Stimulated activated naive CD8-positive, alpha-beta T cell treated with anti-CD3 and anti-CD28 coated beads, Interleukin-15, Interleukin-2, amounts not matched to agents 100 ng/mL and 50 ng/mL, for 24 hours (primary cell): ENCODE results near the gene APEX1.
"Not testable (repeated sequence)": the region's sequence is repeated elsewhere in the genome, so short reads cannot be mapped to it uniquely, and the experiment has no call there.

Source experiments
- H3K27ac Mint-ChIP-seq: one replicate; pipeline ENCODE4 v1.8.0; 2021; ENCODE audit warnings: mild to moderate bottlenecking, mixed read lengths
- H3K27me3 Mint-ChIP-seq: one replicate; pipeline ENCODE4 v1.8.0; 2021; ENCODE audit warnings: mixed read lengths
- H3K36me3 Mint-ChIP-seq: one replicate; pipeline ENCODE4 v1.8.0; 2021; ENCODE audit warnings: low read depth, mixed read lengths
- H3K4me1 Mint-ChIP-seq: one replicate; pipeline ENCODE4 v1.8.0; 2021; ENCODE audit warnings: low read depth, mixed read lengths
- H3K4me3 Mint-ChIP-seq: one replicate; pipeline ENCODE4 v1.8.0; 2021; ENCODE audit warnings: mild to moderate bottlenecking, mixed read lengths
- H3K9me3 Mint-ChIP-seq: one replicate; pipeline ENCODE4 v1.8.0; 2021; ENCODE audit warnings: mixed read lengths

APEX1 gene

DNA sequence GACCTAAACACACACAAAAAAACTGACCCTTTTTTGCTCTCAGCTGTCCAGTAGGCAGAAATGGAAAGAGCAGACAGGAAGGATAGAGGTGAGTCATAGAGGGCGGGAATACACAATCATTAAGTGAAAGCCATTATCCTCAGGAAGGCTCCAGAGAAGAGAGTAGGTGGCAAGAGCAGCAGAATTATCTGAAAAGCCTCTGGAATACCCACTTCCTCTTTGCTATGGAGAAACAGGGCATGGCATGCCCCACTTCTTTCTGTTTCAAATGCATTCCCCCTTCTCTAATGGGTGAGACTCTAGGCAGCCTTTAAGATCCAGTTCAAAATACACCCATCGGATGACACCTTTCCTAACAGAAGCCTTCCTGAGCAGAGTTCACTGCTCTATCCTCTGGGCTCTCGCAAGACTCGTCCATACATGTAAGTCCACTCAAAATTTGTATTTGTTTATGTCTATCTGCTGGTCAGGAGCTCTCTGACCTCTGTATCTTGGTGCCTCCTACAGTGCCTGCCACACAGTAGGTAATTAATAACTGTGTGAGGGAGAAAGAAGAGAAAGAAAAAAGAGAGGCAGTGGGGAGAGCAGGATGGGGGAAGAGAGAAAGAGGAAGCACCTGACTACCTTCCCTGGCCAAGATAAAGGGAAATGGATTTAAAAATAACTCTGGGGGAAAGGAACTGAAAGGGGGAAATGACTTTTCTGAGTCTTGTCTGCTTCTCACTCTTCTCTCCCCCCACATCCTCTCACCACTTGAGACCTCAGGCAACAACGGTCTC lies 27.6 kb upstream of the APEX1 start:
- Mint-ChIP-seq H3K9me3 (no peaks in the 10 kb centered on the region), H3K4me1 (peaks cover 46% of the 10 kb centered on the region), H3K27ac (peak overlapping the region; percentile 94), H3K4me3 (peak overlapping the region; percentile 81), H3K27me3 (no peaks in the 10 kb centered on the region), H3K36me3 (no peaks in the 10 kb centered on the region)

DNA sequence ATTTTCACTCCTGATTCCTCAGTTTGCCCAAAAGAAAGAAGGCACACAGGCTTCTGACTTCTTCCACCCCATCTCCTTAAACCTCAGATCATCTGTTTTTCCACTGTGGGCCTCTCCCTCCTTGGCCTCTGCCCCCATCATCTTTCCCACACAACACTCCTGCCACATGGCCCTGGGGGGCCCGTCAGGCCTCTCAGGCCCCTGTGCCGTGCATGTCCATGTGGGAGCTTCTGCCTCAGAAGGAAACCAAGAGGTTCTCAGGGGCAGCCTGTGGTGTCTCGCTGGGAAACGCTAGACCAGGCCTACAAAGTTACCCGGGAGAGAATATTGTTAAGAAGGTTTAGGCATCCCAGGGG lies 27.0 kb upstream of the APEX1 start:
- Mint-ChIP-seq H3K9me3 (no peaks in the 10 kb centered on the region), H3K4me1 (peaks cover 46% of the 10 kb centered on the region), H3K36me3 (no peaks in the 10 kb centered on the region), H3K27ac (peak overlapping the region; percentile 94), H3K4me3 (peak overlapping the region; percentile 81), H3K27me3 (no peaks in the 10 kb centered on the region)

DNA sequence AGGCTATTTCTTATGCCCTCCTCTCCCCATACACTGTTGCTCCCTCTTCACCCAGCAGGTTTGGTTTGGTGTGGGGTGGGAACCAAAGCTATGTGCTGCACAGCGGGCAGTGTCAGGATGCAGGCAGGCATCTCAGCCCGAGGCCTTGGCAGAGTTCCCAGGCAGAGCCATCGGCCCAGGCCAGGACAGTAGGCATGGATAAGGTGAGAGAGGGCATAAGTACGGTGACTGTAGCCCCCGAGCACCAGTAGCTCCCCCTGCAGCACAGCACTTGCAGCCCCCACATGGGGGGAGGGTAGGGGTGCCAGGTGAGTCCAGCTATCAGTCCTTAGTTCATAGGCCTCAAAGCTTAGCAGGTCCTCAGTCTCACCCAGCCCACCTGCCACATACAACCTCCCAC lies 26.2 kb upstream of the APEX1 start:
- Mint-ChIP-seq H3K4me1 (peaks cover 46% of the 10 kb centered on the region), H3K9me3 (no peaks in the 10 kb centered on the region), H3K27ac (peak overlapping the region; percentile 94), H3K4me3 (peak overlapping the region; percentile 81), H3K27me3 (no peaks in the 10 kb centered on the region), H3K36me3 (no peaks in the 10 kb centered on the region)

DNA sequence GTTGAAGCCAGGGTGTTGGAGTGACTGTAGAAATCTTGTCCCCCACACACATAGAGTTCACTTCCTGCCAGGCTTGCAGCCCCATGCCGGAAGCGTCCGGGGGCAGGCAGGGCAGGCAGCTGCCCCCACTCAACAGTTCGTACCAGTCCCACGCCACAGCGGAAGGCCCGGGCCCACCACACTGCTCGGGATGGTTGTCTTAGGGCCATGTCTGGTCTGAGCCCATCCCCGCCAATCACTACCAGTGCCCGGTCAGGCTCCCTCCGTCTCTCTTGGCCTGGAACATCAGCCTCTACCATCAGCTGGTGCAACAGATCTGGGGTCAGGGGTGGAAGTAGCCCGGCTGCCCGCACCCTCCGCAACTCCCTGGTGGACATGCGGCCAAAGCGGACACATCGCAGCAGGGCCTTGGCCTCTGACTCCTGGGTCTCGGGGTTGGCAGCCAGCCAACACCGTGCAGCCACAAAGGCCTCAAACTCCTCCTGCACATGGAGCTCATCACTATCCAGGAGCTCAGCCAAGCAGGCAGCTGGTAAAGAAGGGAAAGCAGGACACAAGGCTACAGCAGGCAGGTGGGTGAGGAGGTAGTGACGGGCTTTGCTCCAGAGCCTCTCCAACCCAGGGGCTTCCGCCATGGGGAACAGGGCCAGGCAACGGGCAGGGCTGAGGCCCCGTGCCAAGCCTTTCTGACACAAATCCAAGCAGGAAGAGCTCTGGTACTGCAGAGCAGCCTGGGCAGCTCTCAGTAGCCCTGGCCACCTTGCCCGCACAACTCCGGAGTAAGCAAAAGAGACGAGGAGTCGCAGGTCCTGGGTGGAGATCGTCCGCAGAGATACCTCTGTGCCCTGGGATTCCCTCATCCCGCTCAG lies 25.0 kb upstream of the APEX1 start:
- Mint-ChIP-seq H3K4me3 (no peak overlapping the region), H3K27me3 (no peaks in the 10 kb centered on the region), H3K27ac (no peak overlapping the region), H3K9me3 (no peaks in the 10 kb centered on the region), H3K4me1 (peaks cover 42% of the 10 kb centered on the region), H3K36me3 (no peaks in the 10 kb centered on the region)

DNA sequence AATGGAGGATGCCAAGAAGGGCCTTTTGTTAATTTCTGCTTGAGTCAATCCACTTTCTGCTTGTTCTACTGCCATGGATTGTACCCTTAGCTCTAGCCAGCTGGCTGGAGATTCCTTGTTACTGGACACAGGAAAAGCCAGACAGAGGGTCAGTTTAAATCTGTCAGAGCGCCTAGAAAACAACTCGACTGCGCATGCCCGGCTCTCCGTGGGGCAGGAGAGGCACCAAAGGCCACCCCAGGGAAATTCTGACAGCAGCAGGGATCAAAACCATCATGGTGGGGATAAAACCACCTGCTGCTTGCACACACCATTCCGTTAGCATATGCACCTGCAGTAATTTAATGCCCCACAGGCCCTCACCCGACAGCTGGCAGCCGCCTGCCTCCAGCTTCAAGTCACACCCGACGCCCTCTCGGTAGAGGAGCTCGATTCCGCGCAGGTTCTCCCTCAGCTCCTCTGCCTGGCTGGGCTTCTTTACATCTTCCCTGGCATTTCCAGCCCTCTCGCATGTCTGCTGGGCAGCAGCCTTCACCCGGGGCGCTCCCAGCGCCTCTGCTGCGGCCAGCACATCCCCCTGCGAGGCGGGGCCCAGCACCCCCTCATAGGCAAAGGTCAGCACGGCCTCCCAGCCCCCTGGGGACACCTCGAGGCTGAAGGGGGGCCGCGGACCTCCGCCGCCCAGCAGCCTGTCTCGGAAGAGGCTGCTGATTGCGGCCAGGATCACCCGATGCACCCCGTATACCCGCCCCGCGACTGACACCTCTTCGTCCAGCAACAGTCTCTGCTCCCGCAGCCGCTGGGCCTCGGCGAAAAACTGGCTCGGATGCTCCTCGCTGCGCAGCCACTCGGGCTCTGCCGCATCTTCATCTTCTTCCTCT lies 20.1 kb upstream of the APEX1 start:
- no peak overlapping the region for H3K4me3 Mint-ChIP-seq
- H3K27me3 Mint-ChIP-seq: no peaks in the 10 kb centered on the region
- H3K27ac Mint-ChIP-seq: no peak overlapping the region
- H3K9me3 Mint-ChIP-seq: no peaks in the 10 kb centered on the region
- H3K36me3 Mint-ChIP-seq: no peaks in the 10 kb centered on the region
- H3K4me1 Mint-ChIP-seq: peaks cover 13% of the 10 kb centered on the region

DNA sequence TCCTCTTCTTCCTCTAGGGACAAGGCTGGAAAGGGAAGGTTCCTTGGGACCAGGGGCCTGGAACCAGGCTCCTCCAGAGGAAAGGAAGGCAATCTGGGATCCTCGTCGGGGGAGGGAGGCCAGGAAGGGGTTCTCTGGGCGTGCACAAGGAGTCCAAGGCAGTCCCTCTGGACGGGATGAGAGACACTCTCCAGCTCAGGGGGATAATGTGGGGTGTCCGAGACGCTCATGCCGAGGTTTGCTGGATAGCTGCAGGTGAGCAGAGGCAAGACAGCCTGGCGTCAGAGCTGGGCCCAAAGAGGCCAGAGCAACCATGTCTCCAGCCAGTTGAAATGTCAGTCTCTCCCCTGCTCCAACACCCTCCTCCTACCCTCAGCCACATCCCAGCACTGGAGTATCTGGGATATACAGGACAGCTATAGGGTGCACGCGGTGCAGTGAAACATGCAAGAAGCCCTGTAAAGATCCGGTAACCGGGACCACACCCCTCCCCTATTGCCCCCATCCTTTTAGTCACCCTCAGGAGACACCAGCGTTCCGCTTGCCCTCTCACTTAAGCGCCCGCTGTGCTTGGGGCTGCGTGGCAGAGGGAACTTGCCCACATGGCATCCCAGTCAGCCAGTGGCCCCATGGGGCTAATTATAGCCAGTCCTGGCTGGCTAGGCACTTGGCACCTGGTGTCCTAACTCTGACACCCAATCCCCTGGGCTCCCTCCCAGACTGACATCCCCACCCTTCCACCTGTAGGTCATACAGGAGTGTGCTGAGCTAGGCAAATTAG lies 19.3 kb upstream of the APEX1 start, which contains the start of gene KLHL33:
TSS of gene KLHL33 (minus strand) at position 585 of the 781 bp plus-strand sequence. CDS start at position 230, 355 bp downstream.
- Mint-ChIP-seq H3K27me3 (no peaks in the 10 kb centered on the region), H3K36me3 (no peaks in the 10 kb centered on the region), H3K4me1 (peaks cover 19% of the 10 kb centered on the region), H3K4me3 (no peak within 1 kb of the TSS), H3K9me3 (no peaks in the 10 kb centered on the region), H3K27ac (no peak within 1 kb of the TSS)

DNA sequence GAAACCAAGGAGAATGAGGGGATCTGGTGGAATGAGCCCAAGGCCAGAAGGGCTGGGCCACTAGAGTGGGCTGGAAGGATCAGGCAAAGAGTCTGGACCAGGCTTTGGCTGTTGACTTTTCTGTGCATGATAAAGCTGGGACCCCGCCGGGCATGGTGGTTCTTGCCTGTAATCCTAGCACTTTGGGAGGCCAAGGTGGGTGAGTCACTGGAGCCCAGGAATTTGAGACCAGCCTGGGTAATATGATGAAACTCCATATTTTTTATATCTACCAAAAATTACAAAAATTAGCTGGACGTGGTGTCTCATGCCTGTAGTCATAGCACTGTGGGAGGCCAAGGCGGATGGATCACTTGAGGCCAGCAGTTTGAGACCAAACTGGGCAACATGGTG lies 18.7 kb upstream of the APEX1 start:
- no peaks in the 10 kb centered on the region for H3K9me3 Mint-ChIP-seq
- H3K27ac Mint-ChIP-seq: no peak overlapping the region
- no peak overlapping the region for H3K4me3 Mint-ChIP-seq
- H3K27me3 Mint-ChIP-seq: no peaks in the 10 kb centered on the region
- no peaks in the 10 kb centered on the region for H3K36me3 Mint-ChIP-seq
- H3K4me1 Mint-ChIP-seq: peaks cover 25% of the 10 kb centered on the region

DNA sequence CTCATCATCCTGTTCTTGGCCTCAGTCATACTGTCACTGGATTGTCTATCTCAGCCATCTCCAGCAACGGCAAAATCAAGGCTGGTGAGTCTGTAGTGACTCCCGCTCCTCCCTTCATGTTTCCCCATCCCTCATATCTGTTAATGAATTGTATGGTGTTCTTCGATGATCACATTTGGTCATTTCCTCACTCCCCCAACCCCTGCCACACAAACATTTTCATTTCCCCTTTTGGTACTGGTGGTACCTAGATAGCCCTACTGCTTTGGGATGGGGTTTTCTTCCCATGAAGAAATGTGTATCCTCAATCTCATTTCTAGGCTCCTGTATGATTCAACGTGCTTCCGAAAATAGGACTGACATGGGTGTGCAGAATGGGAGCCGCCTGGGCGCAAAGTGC lies 16.4 kb upstream of the APEX1 start:
- Mint-ChIP-seq H3K9me3 (no peaks in the 10 kb centered on the region), H3K27ac (no peak overlapping the region), H3K36me3 (peaks cover 8% of the 10 kb centered on the region), H3K4me1 (peaks cover 32% of the 10 kb centered on the region), H3K27me3 (no peaks in the 10 kb centered on the region), H3K4me3 (no peak overlapping the region)

DNA sequence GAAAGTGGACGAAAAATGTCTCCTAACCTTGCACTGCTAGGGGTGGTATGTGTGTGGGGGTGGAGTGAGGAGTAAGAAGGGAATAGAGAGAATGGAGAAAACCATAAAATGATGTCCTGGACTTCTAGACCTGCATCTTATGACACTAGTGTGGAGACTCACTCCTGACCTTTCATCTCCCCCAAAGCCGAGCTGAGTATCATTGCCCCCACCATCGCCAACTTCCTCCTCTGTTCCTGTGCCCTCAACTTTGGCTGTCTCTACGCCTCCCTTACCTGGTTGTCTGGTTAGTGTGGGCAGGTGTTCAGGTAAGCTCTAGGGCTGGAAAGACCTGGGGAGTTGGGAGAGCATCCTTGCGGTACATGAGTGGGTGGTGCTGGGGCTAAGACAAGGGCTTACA lies 14.6 kb upstream of the APEX1 start:
- H3K9me3 Mint-ChIP-seq: no peaks in the 10 kb centered on the region
- H3K4me1 Mint-ChIP-seq: peaks cover 32% of the 10 kb centered on the region
- H3K4me3 Mint-ChIP-seq: peak overlapping the region; percentile 36
- peaks cover 8% of the 10 kb centered on the region for H3K36me3 Mint-ChIP-seq
- no peaks in the 10 kb centered on the region for H3K27me3 Mint-ChIP-seq
- H3K27ac Mint-ChIP-seq: peak overlapping the region; percentile 81

DNA sequence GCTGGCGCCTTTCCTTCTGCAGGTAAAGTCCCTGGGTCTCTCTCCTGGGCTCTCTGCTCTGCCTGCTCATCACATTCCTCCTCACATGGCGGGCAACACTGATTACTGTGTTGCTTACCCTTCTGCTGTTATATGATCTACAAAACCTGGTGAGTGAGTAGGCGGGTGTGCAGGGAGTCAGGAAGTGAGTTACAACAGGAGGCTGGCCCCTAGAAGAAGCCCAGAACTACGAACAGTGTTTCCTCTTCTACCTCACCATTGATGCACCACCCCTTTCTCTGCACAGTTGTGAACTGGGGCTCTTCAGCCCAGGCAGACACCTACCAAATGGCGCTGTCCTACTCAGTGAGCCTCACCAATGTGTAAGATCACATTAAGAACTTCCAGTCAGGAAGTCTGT lies 14.1 kb upstream of the APEX1 start:
- H3K4me1 Mint-ChIP-seq: peaks cover 32% of the 10 kb centered on the region
- peaks cover 8% of the 10 kb centered on the region for H3K36me3 Mint-ChIP-seq
- peak overlapping the region; percentile 81 for H3K27ac Mint-ChIP-seq
- H3K9me3 Mint-ChIP-seq: no peaks in the 10 kb centered on the region
- peak overlapping the region; percentile 36 for H3K4me3 Mint-ChIP-seq
- H3K27me3 Mint-ChIP-seq: no peaks in the 10 kb centered on the region

DNA sequence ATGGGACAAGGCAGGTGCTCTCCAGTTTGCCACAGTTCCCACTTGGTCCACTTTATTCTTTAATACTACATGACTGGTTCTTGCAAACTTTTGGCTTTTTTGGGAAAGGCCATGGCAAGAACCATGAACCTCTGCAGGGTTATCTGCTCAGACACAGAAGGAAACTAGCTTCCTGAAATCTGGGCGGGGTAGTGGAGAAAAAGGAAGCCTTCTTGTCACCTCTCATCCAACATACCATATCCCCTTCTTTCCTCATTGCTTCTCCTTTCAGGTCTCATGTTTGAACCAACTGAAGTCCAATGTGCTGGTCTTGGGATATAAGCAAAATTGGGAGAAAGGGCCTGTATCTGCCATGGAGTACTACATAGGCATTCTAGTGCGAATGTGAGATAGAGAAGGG lies 13.6 kb upstream of the APEX1 start:
- Mint-ChIP-seq H3K4me3 (no peak overlapping the region), H3K36me3 (peaks cover 8% of the 10 kb centered on the region), H3K4me1 (peaks cover 32% of the 10 kb centered on the region), H3K27me3 (no peaks in the 10 kb centered on the region), H3K27ac (no peak overlapping the region), H3K9me3 (no peaks in the 10 kb centered on the region)

DNA sequence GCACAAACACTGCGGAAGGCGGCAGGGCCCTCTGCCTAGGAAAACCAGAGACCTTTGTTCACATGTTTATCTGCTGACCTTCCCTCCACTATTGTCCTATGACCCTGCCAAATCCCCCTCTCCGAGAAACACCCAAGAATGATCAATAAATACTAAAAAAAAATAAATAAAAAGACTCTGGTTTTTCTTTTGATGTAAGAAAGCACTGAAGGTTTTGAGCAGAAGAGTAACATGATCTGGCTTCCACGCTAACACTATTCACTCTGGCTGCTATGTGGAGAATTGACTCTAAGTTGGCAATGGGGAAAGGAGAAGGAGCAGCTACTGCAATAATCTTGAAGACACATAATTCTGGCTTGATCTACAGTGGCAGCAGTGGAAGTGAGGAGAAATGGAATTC lies 11.4 kb upstream of the APEX1 start:
- not testable (repeated sequence) for H3K27ac Mint-ChIP-seq, H3K9me3 Mint-ChIP-seq, H3K4me3 Mint-ChIP-seq, H3K27me3 Mint-ChIP-seq
- Mint-ChIP-seq H3K4me1 (peaks cover 26% of the 10 kb centered on the region), H3K36me3 (peaks cover 30% of the 10 kb centered on the region)

DNA sequence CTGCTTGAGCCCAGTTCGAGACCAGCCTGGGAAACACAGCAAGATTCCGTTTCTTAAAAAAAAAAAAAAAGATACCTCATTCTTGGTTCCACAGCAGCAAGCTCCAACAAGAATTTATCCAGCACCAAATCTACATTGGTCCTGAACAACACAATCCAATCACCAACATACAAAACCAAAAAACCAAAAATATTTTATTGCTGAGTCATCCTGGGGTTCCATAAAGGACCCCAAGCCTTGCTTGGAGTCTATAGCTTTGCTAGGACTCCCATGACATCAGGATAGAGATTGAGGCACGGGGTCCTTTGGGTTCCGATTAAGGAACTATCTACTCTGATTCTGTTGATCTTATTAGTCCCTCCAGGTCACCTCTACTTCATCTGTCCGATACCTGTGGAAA lies 8.1 kb upstream of the APEX1 start:
- H3K36me3 Mint-ChIP-seq: peaks cover 55% of the 10 kb centered on the region
- H3K27ac Mint-ChIP-seq: peak overlapping the region; percentile 42

DNA sequence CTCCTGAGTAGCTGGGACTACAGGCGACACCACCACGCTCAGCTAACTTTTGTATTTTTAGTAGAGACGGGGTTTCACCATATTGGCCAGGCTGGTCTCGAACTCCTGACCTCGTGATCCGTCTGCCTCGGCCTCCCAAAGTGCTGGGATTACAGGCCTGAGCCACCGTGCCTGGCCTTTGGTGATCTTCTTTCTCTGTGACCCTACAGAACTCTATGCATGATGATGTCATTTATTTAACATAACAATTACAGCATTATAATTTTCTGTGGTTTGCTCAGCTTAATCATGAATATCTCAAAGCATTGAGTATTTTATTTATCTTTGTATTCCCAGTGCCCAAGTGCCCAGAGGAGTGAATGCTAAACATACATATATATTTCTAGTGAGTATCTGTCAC lies 2.2 kb upstream of the APEX1 start:
- Mint-ChIP-seq H3K36me3 (peaks cover 44% of the 10 kb centered on the region), H3K4me1 (peaks cover 14% of the 10 kb centered on the region), H3K4me3 (peak overlapping the region; percentile 59)
- H3K27me3 Mint-ChIP-seq, H3K9me3 Mint-ChIP-seq, H3K27ac Mint-ChIP-seq: not testable (repeated sequence)

More for the DNA sequence above, 8.1 kb upstream of the APEX1 start:
- no peaks in the 10 kb centered on the region for H3K9me3 Mint-ChIP-seq
- no peaks in the 10 kb centered on the region for H3K27me3 Mint-ChIP-seq
- no peak overlapping the region for H3K4me3 Mint-ChIP-seq
- H3K4me1 Mint-ChIP-seq: peaks cover 5% of the 10 kb centered on the region
